GM19193 (cell line): Measurements from ENCODE around the gene CPNE4.

Source experiments
- POLR2A ChIP-seq: IDR thresholded peaks from 4 replicates; pipeline ENCODE4 v1.6.1; 2011; ENCODE audit not compliant: insufficient read depth, insufficient read length; ENCODE audit errors: extremely low read depth

Gene CPNE4

GRCh38 chr3:132001036-132001435, 33.8 kb downstream of the CPNE4 start:
- TF ChIP-seq POLR2A = no peak

DNA sequence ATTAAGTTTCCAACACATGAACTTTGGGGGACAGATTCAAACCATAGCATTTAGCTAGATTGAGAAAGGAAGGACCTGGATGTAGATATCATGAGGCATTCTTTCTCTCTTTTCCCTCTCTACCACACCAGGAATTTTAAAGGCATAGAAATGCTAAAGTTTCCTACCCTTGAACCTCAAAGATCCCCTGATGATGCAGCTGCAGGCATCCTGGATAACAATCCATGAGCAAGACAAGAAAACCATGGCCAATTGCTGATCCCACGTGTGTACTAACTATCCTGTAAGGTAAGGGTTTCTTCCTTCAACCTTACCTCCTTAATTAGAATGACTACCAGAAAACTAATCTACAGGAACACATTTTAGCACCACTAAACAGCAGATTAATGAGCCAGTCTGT, 36.8 kb downstream of the CPNE4 start:
- no peak for TF ChIP-seq POLR2A

- no peak for TF ChIP-seq POLR2A
Observed at GRCh38 chr3:131995891-131996290, 38.9 kb downstream of the CPNE4 start.

DNA sequence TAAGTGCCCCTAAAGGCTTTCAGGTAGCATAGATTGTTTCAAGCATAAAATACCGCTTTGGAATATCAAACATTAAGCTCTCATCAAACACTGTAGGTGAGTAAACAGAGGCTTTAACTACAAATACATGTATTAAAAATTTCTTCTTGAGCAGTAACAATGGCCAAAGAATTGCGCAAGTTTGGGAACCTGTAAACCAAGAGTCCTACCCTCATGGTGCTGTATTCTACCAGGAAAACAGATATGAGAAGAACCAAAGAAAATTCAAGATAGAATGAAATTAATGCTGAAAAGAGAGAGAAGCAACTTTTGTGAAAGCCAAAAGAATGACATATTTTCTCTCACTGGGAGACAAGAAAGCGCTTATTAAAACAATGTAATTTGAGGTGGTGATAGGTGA, 45.5 kb downstream of the CPNE4 start:
- TF ChIP-seq POLR2A = no peak

DNA sequence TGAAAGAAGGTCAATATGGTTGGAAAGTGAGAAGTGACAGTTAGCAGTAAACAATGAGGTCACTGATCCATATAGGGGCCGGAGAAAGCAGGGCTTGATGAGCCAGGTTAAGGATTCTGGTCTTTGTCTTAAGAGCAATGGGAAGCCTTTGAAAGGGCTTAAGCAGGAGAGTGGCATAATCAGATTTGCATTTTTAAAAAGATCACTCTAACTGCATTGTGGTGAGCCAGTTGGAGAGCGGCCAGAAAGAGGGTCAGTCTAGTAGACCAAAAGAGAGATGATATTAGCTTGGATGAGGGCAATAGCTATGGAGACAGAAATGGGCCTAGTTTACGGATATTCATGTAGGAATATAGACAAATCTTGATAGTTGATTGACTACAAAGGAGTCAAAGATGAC, 46.6 kb downstream of the CPNE4 start:
- no peak for TF ChIP-seq POLR2A

- no peak for TF ChIP-seq POLR2A
Observed at GRCh38 chr3:131983689-131984088, 51.1 kb downstream of the CPNE4 start.

GRCh38 chr3:131981323-131981722, 53.5 kb downstream of the CPNE4 start:
- no peak for TF ChIP-seq POLR2A

- TF ChIP-seq POLR2A = no peak
Observed at GRCh38 chr3:131976448-131976847, 58.4 kb downstream of the CPNE4 start.

DNA sequence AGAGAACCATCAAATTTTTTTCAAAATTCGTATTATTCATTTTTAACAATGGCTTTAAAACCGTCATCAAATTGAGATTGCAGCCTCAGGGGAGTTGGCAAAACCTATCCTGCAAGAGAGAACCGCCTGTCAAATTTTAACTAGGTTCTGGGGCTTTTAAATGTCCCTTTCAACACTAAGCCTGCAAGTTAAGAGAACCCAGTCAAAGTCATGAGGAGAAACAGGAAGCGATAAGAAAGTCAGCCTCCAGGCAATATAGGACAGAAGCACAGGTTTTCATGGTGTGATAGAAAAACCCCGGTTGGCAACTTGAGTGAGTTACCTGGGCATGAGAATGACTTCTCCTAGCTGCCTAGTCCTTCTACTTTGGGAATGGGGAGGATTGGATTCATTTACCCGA, 59.8 kb downstream of the CPNE4 start:
- no peak for TF ChIP-seq POLR2A

DNA sequence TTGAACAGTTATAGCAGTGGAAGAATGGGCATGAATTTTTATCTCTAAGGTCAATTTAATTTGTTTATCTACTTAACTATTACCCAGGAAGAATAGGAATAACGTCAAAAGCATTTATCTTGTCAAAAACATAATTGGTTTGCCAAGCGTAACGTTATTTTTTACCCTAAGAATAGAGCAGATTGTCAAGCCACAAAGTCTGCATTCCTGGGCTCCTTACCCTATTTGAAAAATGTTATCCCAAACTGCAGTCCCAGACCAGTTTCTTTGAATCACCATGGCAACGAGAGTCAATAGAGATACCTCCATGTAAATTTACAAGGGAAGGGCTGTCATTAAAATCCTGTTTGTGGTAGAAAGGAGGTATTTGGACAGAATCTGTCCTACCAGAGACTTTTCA, 61.1 kb downstream of the CPNE4 start:
- no peak for TF ChIP-seq POLR2A

- TF ChIP-seq POLR2A = no peak
Observed at GRCh38 chr3:131972550-131972949, 62.3 kb downstream of the CPNE4 start.

- no peak for TF ChIP-seq POLR2A
Observed at GRCh38 chr3:131972091-131972490, 62.7 kb downstream of the CPNE4 start.

GRCh38 chr3:131962982-131963381, 71.8 kb downstream of the CPNE4 start:
- TF ChIP-seq POLR2A = no peak

GRCh38 chr3:131960324-131960723, 74.5 kb downstream of the CPNE4 start:
- TF ChIP-seq POLR2A = no peak

- TF ChIP-seq POLR2A = no peak
Observed at GRCh38 chr3:131957980-131958379, 76.8 kb downstream of the CPNE4 start.

- no peak for TF ChIP-seq POLR2A
Observed at GRCh38 chr3:131957511-131957910, 77.3 kb downstream of the CPNE4 start.

DNA sequence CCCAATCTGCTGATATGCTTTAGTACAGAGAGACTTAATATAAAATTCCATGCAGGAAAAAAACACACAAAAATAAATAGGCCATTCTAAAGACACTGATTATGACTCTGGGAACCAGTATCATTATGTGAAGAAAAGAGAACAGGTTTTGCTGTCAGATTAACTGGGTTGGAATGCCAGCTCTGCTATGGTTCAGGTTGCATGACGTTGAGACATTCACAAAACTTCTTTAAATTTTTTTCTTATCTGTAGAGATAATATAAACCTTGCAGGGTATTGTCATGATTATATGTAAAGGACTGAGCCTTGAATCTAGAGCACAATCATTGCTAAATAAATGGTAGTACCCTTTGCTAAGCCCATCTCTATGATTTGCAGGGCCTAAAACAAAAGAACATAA, 86.0 kb downstream of the CPNE4 start:
- no peak for TF ChIP-seq POLR2A

- no peak for TF ChIP-seq POLR2A
Observed at GRCh38 chr3:131944676-131945075, 90.1 kb downstream of the CPNE4 start.

- TF ChIP-seq POLR2A = no peak
Observed at GRCh38 chr3:131933665-131934064, 101.1 kb downstream of the CPNE4 start.

DNA sequence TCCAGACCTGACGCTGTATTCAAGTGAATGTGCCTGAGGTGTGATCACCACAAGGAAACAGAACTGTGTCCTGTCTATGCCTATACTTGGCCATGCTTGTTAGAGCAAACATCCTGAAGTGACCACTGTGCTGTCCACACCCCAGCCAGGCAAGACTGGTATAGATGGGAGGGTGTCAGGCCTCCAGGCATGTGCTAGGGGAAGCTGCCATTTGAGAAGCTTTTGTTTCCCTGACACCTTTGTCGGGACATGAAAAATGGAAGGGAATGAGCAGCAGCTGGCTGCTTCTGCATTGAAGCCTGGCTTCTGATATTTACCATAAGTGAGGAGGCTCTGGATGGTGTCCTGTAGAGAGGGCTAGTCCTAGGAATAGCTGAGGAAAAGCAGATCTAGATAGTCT, 106.2 kb downstream of the CPNE4 start:
- TF ChIP-seq POLR2A = no peak
